CD8-positive, alpha-beta memory T cell (primary cell): ENCODE results near the gene METTL8. TPM values are rescaled to one million over a fixed set of nuclear protein-coding genes. Genes with fewer than 3 reads are reported as not detected.
A peak's percentile ranks its signal among the peaks of the same experiment; 100 is the strongest.
"Not testable (repeated sequence)": the region's sequence is repeated elsewhere in the genome, so short reads cannot be mapped to it uniquely, and the experiment has no call there.

Experiments used
- CTCF ChIA-PET: fragments of 350-600 bp; sonication (Branson Sonifier 250); formaldehyde crosslinking; loops from one replicate; lab custom pipeline; 2021; ENCODE audit warnings: antibody characterized with exemption; lab: Charles Lee
- POLR2A ChIA-PET: fragments of 350-600 bp; sonication (Branson Sonifier 250); formaldehyde crosslinking; loops from one replicate; lab custom pipeline; 2021; ENCODE audit warnings: antibody characterized with exemption; lab: Charles Lee
- DNase-seq, 5 donors: peaks; one replicate each; pipeline versions ENCODE4 v3.0.0 to v3.0.0-alpha.2; 2020 to 2022; ENCODE audit warnings: mixed read lengths in 1 of 5
- H3K27ac ChIP-seq: one replicate; pipeline ENCODE4 v1.7.0; 2013; ENCODE audit warnings: low read depth, mild to moderate bottlenecking, low read length, moderate library complexity
- H3K27me3 ChIP-seq: 2 replicates; pipeline ENCODE4 v1.7.0; 2013; ENCODE audit warnings: low read length, mild to moderate bottlenecking; ENCODE audit not compliant: insufficient read depth, poor library complexity, severe bottlenecking
- H3K36me3 ChIP-seq: 2 replicates; pipeline ENCODE4 v1.7.0; 2013; ENCODE audit warnings: mild to moderate bottlenecking, low read length, moderate library complexity; ENCODE audit not compliant: insufficient read depth
- H3K4me1 ChIP-seq: 2 replicates; pipeline ENCODE4 v1.7.0; 2013; ENCODE audit warnings: mild to moderate bottlenecking, low read length, moderate library complexity; ENCODE audit not compliant: insufficient read depth
- H3K4me3 ChIP-seq: 2 replicates; pipeline ENCODE4 v1.7.0; 2013; ENCODE audit warnings: mild to moderate bottlenecking, low read length
- H3K9me3 ChIP-seq: 2 replicates; pipeline ENCODE4 v1.7.0; 2013; ENCODE audit warnings: mild to moderate bottlenecking, low read length
- H3K27ac Mint-ChIP-seq, 8 donors: one replicate each; pipeline ENCODE4 v1.8.0; 2020 to 2021; ENCODE audit warnings: mixed read lengths in 8 of 8, mild to moderate bottlenecking in 6 of 8, inconsistent platforms in 3 of 8, moderate library complexity in 3 of 8
- H3K27me3 Mint-ChIP-seq, 2 donors: one replicate each; pipeline ENCODE4 v1.8.0; 2020 to 2021; ENCODE audit warnings: mixed read lengths in 2 of 2, mild to moderate bottlenecking in 1 of 2, moderate library complexity in 1 of 2
- H3K36me3 Mint-ChIP-seq, 3 donors: one replicate each; pipeline ENCODE4 v1.8.0; 2020 to 2021; ENCODE audit warnings: mixed read lengths in 3 of 3, inconsistent platforms in 1 of 3, mild to moderate bottlenecking in 1 of 3
- H3K4me1 Mint-ChIP-seq, 3 donors: one replicate each; pipeline ENCODE4 v1.8.0; 2020 to 2021; ENCODE audit warnings: mixed read lengths in 3 of 3, inconsistent platforms in 1 of 3, mild to moderate bottlenecking in 1 of 3
- H3K4me3 Mint-ChIP-seq, 7 donors: one replicate each; pipeline ENCODE4 v1.8.0; 2020 to 2021; ENCODE audit warnings: mixed read lengths in 7 of 7, mild to moderate bottlenecking in 6 of 7, moderate library complexity in 4 of 7, inconsistent platforms in 2 of 7
- H3K9me3 Mint-ChIP-seq, 5 donors: one replicate each; pipeline ENCODE4 v1.8.0; 2020 to 2022; ENCODE audit warnings: mixed read lengths in 5 of 5, mild to moderate bottlenecking in 3 of 5, moderate library complexity in 2 of 5, inconsistent platforms in 1 of 5
- polyA plus RNA-seq: library from polyadenylated mRNA; unstranded; fragments of 300-500 nt; fragmentation: Illumina TruSeq; gene quantifications from one replicate; pipeline ENCODE4 v1.2.3, GENCODE V29; 2021
- total RNA-seq, 2 experiments: library from RNA; stranded (reverse); gene quantifications; one replicate each; pipeline ENCODE4 v1.2.3, GENCODE V29; 2021

METTL8 gene
- total and polyA plus RNA-seq, 3 experiments from 2014 or later = 16.6 to 50.5 (median 46.0) TPM

DNA sequence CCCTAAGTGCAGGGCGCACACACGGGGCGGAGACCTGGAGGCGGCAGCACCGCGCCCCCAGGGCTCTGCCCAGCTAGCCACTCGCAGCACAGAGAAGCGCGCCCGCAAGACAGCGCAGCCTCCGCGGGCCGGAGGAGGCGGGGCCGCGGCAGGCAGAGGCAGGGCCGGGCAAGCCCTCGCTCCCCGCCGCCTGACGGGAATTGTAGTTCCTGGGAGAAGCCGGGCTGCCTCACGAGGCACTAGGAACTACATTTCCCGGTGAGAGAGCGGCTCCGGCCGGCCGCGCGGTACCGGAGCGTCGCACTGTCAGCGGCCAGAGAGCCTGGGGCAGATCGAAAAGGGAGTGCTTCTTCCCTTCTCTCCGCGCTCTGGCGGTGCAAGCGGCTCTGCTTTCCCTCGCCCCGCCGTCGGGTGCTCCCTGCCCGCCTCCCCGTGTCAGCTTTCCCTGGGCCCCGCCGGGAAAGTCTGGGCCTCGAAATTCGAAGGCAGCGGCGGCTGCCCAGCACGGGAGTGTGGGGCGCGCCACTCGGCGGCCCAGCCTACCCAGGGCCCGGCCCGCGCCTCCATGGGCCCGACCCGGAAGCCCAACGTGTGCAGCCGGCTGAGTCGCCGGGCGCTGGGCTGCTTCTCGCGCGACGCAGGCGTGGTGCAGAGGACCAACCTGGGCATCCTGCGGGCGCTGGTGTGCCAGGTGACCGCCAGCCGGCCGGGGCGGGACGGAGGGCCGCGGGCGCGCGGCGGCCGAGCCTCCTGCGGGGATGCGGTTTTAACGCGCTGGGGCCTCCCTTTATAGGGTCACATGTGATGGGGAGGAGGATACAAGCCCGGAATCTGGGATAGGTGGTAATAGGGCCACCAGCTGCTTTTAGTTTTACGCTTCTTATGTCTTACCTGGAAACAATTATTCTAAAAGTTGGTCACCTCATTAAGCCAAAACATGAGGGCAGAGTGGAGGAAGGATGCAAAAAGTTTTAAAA, 511 bp upstream of the METTL8 start, which contains the start of gene DCAF17:
Gene DCAF17 (plus strand): TSS at position 214 of the 977 bp plus-strand sequence. CDS start 352 bp downstream, at position 566.
- ChIA-PET POLR2A (interaction anchor here (0.6 to 1.9 kb wide), 4 partner anchors 276 to 504 kb away, joined by 3 to 23 read pairs (median 4); partner anchors contain the start of gene GORASP2), CTCF (interaction anchor here (1.0 to 3.3 kb wide), 5 partner anchors 18 to 505 kb away, joined by 3 to 17 read pairs (median 4); partner anchors contain the start of gene GORASP2)
- Histone ChIP-seq H3K4me1 (peaks cover 18% of the 10 kb centered on the region), H3K4me3 (peak within 1 kb of the TSS; percentile 89), H3K27ac (peak within 1 kb of the TSS; percentile 87), H3K9me3 (no peaks in the 10 kb centered on the region), H3K27me3 (no peaks in the 10 kb centered on the region), H3K36me3 (peaks cover 14% of the 10 kb centered on the region)
- peak within 1 kb of the TSS; percentile 67 to 98 (median 94) for H3K27ac Mint-ChIP-seq
- peaks cover 9 to 43% (median 20%) of the 10 kb centered on the region in 3 donors for H3K36me3 Mint-ChIP-seq
- H3K4me1 Mint-ChIP-seq = peaks cover 41 to 63% (median 60%) of the 10 kb centered on the region in 3 donors
- H3K4me3 Mint-ChIP-seq = peak within 1 kb of the TSS; percentile 84 to 93 (median 90)
- H3K27me3 Mint-ChIP-seq = no peaks in the 10 kb centered on the region
- no peaks in the 10 kb centered on the region for H3K9me3 Mint-ChIP-seq
- DNase-seq = peak; percentile 89 to 96 (median 93)

- Mint-ChIP-seq H3K27ac (peak overlapping the region; percentile 67 to 98 (median 94)), H3K9me3 (no peaks in the 10 kb centered on the region), H3K4me1 (peaks cover 34 to 62% (median 52%) of the 10 kb centered on the region in 3 donors), H3K4me3 (peak overlapping the region; percentile 84 to 93 (median 90)), H3K36me3 (peaks cover 7 to 31% (median 11%) of the 10 kb centered on the region in 3 donors), H3K27me3 (no peaks in the 10 kb centered on the region)
- peak; percentile 15 to 67 (median 25) for DNase-seq
- no peaks in the 10 kb centered on the region for H3K9me3 ChIP-seq
- H3K27ac ChIP-seq = peak overlapping the region; percentile 87
- H3K4me1 ChIP-seq = peaks cover 18% of the 10 kb centered on the region
- peak overlapping the region; percentile 89 for H3K4me3 ChIP-seq
- POLR2A ChIA-PET = interaction anchor here (0.6 to 1.9 kb wide), 3 partner anchors 275 to 503 kb away, joined by 3 to 23 read pairs (median 4); partner anchors contain the start of gene GORASP2
- CTCF ChIA-PET = interaction anchor here (1.0 to 3.3 kb wide), 5 partner anchors 17 to 504 kb away, joined by 3 to 17 read pairs (median 4); partner anchors contain the start of gene GORASP2
- H3K36me3 ChIP-seq = peaks cover 6% of the 10 kb centered on the region
- no peaks in the 10 kb centered on the region for H3K27me3 ChIP-seq
Measured at GRCh38 chr2:171432969-171433762, 624 bp downstream of the METTL8 start.

DNA sequence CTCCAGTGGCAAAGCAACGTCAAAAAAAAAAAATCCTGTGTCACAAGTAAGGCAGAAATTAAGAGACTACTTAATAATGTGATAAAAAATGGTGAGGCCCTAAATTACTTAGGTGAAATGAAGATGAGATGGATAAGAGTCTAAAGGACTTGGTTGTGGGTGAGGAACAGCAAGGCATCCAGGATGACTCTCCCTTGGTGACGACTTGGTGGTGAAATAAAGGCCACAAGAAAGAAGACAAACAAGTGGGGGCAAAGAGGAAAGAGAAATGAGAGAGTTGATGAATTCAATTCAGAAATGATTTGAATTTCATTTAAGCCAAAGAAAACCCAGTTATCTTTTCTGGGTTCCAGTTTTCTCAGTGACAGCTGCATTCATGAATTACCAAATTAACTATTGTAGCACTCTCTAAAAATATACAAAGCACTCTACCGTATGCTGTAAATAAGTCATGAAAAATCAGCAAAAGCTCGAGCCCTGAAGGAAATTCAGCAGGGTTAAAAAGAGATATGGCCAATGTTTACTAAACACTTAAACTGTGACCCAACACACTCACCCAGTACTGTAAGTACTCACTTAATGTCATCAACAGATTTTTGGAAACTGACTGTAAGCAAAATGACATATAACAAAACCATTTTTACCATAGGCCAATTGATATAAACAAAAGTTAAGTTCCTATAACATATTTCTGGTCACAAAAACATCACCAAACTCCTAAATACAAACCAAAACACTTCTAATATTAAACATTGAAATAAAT, 1.4 kb downstream of the METTL8 start:
- ChIA-PET POLR2A (interaction anchor here (1.9 kb wide), 1 partner anchor 274 kb away, joined by 4 read pairs; no protein-coding TSS in a partner anchor), CTCF (interaction anchor here (1.6 to 3.3 kb wide), 3 partner anchors 16 to 503 kb away, joined by 3 to 17 read pairs (median 12); partner anchors contain the start of gene GORASP2)
- no peak for DNase-seq
- peak overlapping the region; percentile 87 for H3K27ac ChIP-seq
- no peaks in the 10 kb centered on the region for H3K9me3 ChIP-seq
- Mint-ChIP-seq H3K4me3 (peak overlapping the region; percentile 84 to 93 (median 90)), H3K36me3 (peaks cover 1 to 25% (median 6%) of the 10 kb centered on the region in 3 donors), H3K9me3 (no peaks in the 10 kb centered on the region), H3K27me3 (no peaks in the 10 kb centered on the region), H3K27ac (peak overlapping the region; percentile 67 to 98 (median 92)), H3K4me1 (peaks cover 29 to 54% (median 44%) of the 10 kb centered on the region in 3 donors)
- H3K27me3 ChIP-seq = no peaks in the 10 kb centered on the region
- H3K36me3 ChIP-seq = peaks cover 6% of the 10 kb centered on the region
- H3K4me1 ChIP-seq = peaks cover 18% of the 10 kb centered on the region
- no peak overlapping the region for H3K4me3 ChIP-seq

DNA sequence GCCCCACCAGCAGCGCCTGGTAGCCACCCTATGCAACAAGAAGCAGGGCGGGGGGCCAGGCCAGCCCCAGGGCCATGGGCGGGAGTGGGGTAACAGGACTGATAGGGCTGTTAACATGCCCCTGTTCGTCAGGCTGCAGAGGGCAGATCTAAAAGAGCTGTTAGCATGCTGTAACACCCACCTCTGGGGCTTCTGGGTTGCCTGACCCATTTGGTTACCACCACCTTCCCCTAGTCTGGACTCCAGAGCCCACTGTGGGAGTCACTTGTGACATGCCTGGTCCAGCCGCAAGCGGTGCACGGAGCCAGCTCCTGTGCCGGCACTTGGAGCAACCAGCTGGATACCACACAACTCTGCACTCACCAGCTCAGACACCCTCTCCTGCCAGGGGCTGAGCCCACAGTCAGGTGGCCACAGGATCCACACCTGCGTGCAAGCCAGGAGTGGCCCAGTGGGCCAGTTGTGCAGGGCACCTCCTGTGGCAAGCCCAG, 2.1 kb downstream of the METTL8 start:
- H3K4me3 Mint-ChIP-seq = peak overlapping the region in 1 of 7 donors; percentile 89
- ChIA-PET CTCF (interaction anchor here (0.8 to 2.6 kb wide), 4 partner anchors 134 to 503 kb away, joined by 3 to 17 read pairs (median 4); partner anchors contain the start of gene GORASP2), POLR2A (no interaction called here)
- Histone ChIP-seq H3K4me3 (no peak overlapping the region), H3K36me3 (peaks cover 6% of the 10 kb centered on the region), H3K4me1 (peaks cover 18% of the 10 kb centered on the region), H3K9me3 (no peaks in the 10 kb centered on the region), H3K27ac (no peak overlapping the region), H3K27me3 (no peaks in the 10 kb centered on the region)
- no peaks in the 10 kb centered on the region for H3K9me3 Mint-ChIP-seq
- no peak for DNase-seq
- H3K4me1 Mint-ChIP-seq = peaks cover 27 to 50% (median 40%) of the 10 kb centered on the region in 3 donors
- H3K27ac Mint-ChIP-seq = peak overlapping the region in 4 of 8 donors; percentile 22 to 95 (median 63)
- H3K36me3 Mint-ChIP-seq = peaks cover 0 to 18% (median 4%) of the 10 kb centered on the region in 3 donors
- H3K27me3 Mint-ChIP-seq = no peaks in the 10 kb centered on the region

DNA sequence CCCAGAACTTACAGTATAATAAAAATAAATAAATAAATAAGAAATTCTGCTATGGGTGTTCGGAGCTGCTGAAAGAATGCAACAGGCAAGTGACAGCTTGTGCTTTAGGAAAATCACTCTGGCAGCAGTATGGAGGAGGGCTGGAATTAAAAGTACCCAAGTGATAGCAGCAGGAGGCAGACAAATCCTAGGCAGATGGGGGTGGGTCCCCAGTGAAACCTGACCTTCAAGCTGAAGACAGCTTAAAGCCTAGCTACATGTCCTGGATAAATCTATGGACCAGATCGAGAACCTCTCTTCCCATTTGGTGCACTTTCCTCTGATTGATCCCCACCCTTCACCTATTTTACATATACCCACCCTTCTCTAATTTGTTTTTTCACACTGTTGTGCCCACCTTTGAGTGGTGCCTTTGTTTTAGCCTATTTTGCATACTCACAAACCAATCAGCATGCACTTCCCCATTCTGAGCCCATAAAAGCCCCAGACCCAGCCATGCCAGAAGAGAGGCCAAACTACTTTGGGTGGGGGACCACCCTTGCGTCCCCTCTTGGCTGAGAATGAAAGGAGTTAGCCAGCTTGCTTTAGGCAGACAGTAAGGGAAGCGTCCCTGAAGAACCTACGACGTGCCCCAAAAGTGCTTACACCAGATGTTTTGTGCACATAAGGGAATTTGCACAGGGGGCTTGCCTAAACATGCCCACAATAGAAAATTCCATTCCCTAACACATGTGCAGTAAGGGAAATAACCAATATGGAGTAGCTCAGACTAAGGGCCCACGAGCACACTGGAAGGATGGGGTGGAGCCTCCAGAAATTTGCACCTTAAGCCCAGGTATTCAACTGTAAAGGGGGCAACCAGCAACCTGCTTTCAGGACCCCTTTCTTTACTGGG, 3.0 kb downstream of the METTL8 start:
- peaks cover 18% of the 10 kb centered on the region for H3K4me1 ChIP-seq
- H3K36me3 ChIP-seq = no peaks in the 10 kb centered on the region
- no peak for DNase-seq
- ChIA-PET POLR2A (no interaction called here), CTCF (interaction anchor here (0.8 to 1.1 kb wide), 2 partner anchors 267 to 502 kb away, joined by 3 to 4 read pairs; partner anchors contain the start of gene GORASP2)
- Mint-ChIP-seq H3K4me1 (peaks cover 27 to 43% (median 32%) of the 10 kb centered on the region in 3 donors), H3K27ac (no peak overlapping the region), H3K27me3 (no peaks in the 10 kb centered on the region), H3K9me3 (no peaks in the 10 kb centered on the region), H3K36me3 (peaks cover 0 to 10% (median 4%) of the 10 kb centered on the region in 3 donors), H3K4me3 (peak overlapping the region in 1 of 7 donors; percentile 14)
- H3K4me3 ChIP-seq = no peak overlapping the region
- no peaks in the 10 kb centered on the region for H3K27me3 ChIP-seq
- no peak overlapping the region for H3K27ac ChIP-seq
- H3K9me3 ChIP-seq = no peaks in the 10 kb centered on the region

DNA sequence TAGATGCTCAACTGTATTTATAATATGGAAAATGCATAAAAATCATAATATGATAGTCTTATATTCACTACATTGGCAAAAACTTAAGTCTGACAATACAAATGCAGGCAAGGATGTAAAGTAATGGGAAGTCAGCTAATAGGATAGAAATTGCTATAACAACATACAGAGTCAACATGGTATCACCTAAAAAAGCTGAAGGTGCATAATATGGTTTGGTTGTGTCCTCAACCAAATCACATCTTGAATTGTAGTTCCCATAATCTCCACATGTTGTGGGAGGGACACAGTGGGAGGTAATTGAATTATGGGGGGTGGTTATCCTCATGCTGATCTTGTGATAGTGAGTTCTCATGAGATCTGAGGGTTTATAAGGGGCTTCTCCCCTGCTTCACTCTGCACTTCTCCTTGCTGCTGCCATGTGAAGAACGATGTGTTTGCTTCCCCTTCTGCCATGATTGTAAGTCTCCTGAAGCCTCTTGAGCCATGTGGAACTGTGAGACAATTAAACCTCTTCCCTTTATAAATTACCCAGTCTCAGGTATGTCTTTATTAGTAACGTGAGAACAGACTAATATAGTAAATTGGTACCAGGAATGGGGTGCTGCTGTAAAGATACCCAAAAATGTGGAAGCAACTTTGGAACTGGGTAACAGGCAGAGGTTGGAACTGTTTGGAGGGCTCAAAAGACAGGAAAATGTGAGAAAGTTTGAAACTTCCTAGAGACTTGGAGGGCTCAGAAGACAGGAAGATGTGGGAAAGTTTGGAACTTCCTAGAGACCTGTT, 10.9 kb downstream of the METTL8 start:
- H3K4me3 Mint-ChIP-seq, H3K4me1 Mint-ChIP-seq, POLR2A ChIA-PET, CTCF ChIA-PET, H3K4me3 ChIP-seq, H3K36me3 ChIP-seq, H3K4me1 ChIP-seq, H3K27me3 Mint-ChIP-seq, DNase-seq, H3K27me3 ChIP-seq, H3K9me3 ChIP-seq, H3K27ac ChIP-seq: not testable (repeated sequence)
- peaks cover 9 to 24% (median 9%) of the 10 kb centered on the region in 3 donors for H3K36me3 Mint-ChIP-seq
- peaks cover 0 to 22% (median 15%) of the 10 kb centered on the region in 5 donors for H3K9me3 Mint-ChIP-seq
- peak overlapping the region in 1 of 8 donors; percentile 36 for H3K27ac Mint-ChIP-seq
